A673 (cell line): Measurements from ENCODE around the gene RNF215. TPM values are rescaled to one million over a fixed set of nuclear protein-coding genes. Genes with fewer than 3 reads are reported as not detected.

ENCODE experiments used
- BruUV-seq: library from RNA; stranded (reverse); fragments of 400-500 nt; replicated peaks from 2 replicates; lab custom pipeline; 2021; lab: Mats Ljungman, UMichigan
- CTCF ChIA-PET: fragments of 300-600 bp; sonication (Branson Sonifier 250); formaldehyde crosslinking; loops from one replicate; lab custom pipeline; 2022; ENCODE audit warnings: antibody characterized with exemption; lab: Charles Lee
- POLR2A ChIA-PET: fragments of 300-600 bp; sonication (Branson Sonifier 250); formaldehyde crosslinking; loops from one replicate; lab custom pipeline; 2022; ENCODE audit warnings: antibody characterized with exemption; ENCODE audit not compliant: low non-redundant PET; lab: Charles Lee
- DNase-seq: peaks from one replicate; pipeline ENCODE4 v3.0.0-alpha.2; 2015; ENCODE audit warnings: low spot score
- H3K27ac ChIP-seq: fragments of 200-600 bp; sonication (generic); 2 replicates; pipeline ENCODE4 v1.5.1; 2016; ENCODE audit warnings: mixed run types, low read depth, mild to moderate bottlenecking, mixed read lengths, antibody characterized with exemption, low read length; ENCODE audit not compliant: poor library complexity, severe bottlenecking
- H3K27me3 ChIP-seq: fragments of 200-600 bp; sonication (generic); replicated peaks from 2 replicates; pipeline ENCODE4 v1.6.1; 2017; ENCODE audit warnings: mixed run types, low read depth, mild to moderate bottlenecking, mixed read lengths, antibody characterized with exemption, low read length; ENCODE audit not compliant: insufficient read depth, poor library complexity
- H3K36me3 ChIP-seq: fragments of 200-600 bp; sonication (generic); 2 replicates; pipeline ENCODE4 v1.6.1; 2016; ENCODE audit warnings: mixed run types, mild to moderate bottlenecking, mixed read lengths, antibody characterized with exemption, low read length; ENCODE audit not compliant: insufficient read depth, poor library complexity, severe bottlenecking
- H3K4me1 ChIP-seq: fragments of 200-600 bp; sonication (generic); 2 replicates; pipeline ENCODE4 v1.6.1; 2017; ENCODE audit warnings: mixed run types, mild to moderate bottlenecking, mixed read lengths, antibody characterized with exemption, low read length; ENCODE audit not compliant: insufficient read depth, poor library complexity, severe bottlenecking
- H3K4me3 ChIP-seq: fragments of 200-600 bp; sonication (generic); 2 replicates; pipeline ENCODE4 v1.5.1; 2016; ENCODE audit warnings: low read depth, mixed run types, mild to moderate bottlenecking, mixed read lengths, low read length; ENCODE audit not compliant: poor library complexity, severe bottlenecking
- H3K9me3 ChIP-seq: fragments of 200-600 bp; sonication (generic); 2 replicates; pipeline ENCODE4 v1.6.1; 2016; ENCODE audit warnings: mixed run types, low read depth, mild to moderate bottlenecking, mixed read lengths, antibody characterized with exemption, low read length; ENCODE audit not compliant: poor library complexity, severe bottlenecking
- CTCF ChIP-seq: fragments of 300-800, 200-600 bp; sonication (generic); conservative IDR thresholded peaks from 2 replicates; pipeline ENCODE4 v1.5.1; 2017; ENCODE audit warnings: low read depth, mild to moderate bottlenecking, antibody characterized with exemption, low read length, moderate library complexity, mixed read lengths
- EZH2 ChIP-seq: fragments of 200-600 bp; sonication (generic); IDR thresholded peaks from 2 replicates; pipeline ENCODE4 v1.6.1; 2017; ENCODE audit warnings: borderline replicate concordance, low read depth, mild to moderate bottlenecking, mixed read lengths, antibody characterized with exemption, low read length; ENCODE audit not compliant: poor library complexity, severe bottlenecking
- intact Hi-C: fragments of 100-400 bp; cut with micrococcal nuclease; formaldehyde crosslinking; loops from one replicate; pipeline ENCODE4 v1.10.0; 2022; ENCODE audit not compliant: unreplicated experiment
- total RNA-seq: library from RNA; stranded (reverse); gene quantifications from 2 replicates; pipeline ENCODE4 v1.2.3, GENCODE V29; 2021

RNF215 gene
- total RNA-seq, 1 experiment from 2014 or later: 18.9 TPM

GRCh38 chr22:30411780-30412179 lies 24.6 kb upstream of the RNF215 start:
- H3K27me3 ChIP-seq: no peaks in the 10 kb centered on the region
- ChIA-PET POLR2A (no interaction called here), CTCF (no interaction called here)
- no peak overlapping the region for H3K27ac ChIP-seq
- BruUV-seq: no TSS peak
- intact Hi-C loops: no loop called here
- H3K4me1 ChIP-seq: peaks cover 19% of the 10 kb centered on the region
- DNase-seq: no peak
- TF ChIP-seq EZH2 (no peak), CTCF (no peak)
- H3K4me3 ChIP-seq: no peak overlapping the region
- peaks cover 37% of the 10 kb centered on the region for H3K36me3 ChIP-seq
- H3K9me3 ChIP-seq: no peaks in the 10 kb centered on the region

GRCh38 chr22:30408388-30409102 lies 21.3 kb upstream of the RNF215 start:
- H3K36me3 ChIP-seq: peaks cover 30% of the 10 kb centered on the region
- peak overlapping the region; percentile 10 for H3K27ac ChIP-seq
- no peak for DNase-seq
- no TSS peak for BruUV-seq
- CTCF ChIA-PET: no interaction called here
- peaks cover 13% of the 10 kb centered on the region for H3K4me1 ChIP-seq
- no peak overlapping the region for H3K4me3 ChIP-seq
- POLR2A ChIA-PET: no interaction called here
- H3K9me3 ChIP-seq: no peaks in the 10 kb centered on the region
- intact Hi-C loops: loop anchor here (10.0 kb wide), 1 partner anchor 64 kb away; no protein-coding TSS in a partner anchor
- no peaks in the 10 kb centered on the region for H3K27me3 ChIP-seq
- TF ChIP-seq CTCF: no peak
- no peak for TF ChIP-seq EZH2

DNA sequence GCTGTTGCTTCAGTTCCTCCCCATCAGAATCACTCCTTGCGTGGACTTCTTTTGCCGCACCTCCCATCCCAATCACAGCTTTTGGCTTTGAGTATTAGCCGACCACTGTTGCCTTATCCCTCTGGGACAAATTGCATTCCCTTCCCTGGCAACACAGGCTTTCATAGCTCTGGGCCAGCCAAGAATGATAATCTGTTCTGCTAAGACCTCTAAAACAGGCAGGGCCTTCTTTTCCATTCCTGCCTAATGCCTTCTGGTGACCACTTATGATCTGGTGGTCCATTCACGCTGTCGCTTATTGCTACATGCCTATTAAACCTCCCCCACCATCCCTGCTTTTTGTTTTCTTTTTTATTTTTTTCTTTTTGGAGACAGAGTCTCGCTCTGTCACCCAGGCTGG lies 19.2 kb upstream of the RNF215 start:
- no peak for DNase-seq
- ChIA-PET CTCF (no interaction called here), POLR2A (interaction anchor here (0.5 kb wide), 1 partner anchor 11 kb away, joined by 4 read pairs; no protein-coding TSS in a partner anchor)
- TF ChIP-seq EZH2: no peak
- no peak for TF ChIP-seq CTCF
- TSS peak; percentile 9 for BruUV-seq
- Histone ChIP-seq H3K9me3 (no peaks in the 10 kb centered on the region), H3K4me1 (no peaks in the 10 kb centered on the region), H3K27ac (no peak overlapping the region), H3K4me3 (no peak overlapping the region), H3K36me3 (peaks cover 27% of the 10 kb centered on the region), H3K27me3 (no peaks in the 10 kb centered on the region)
- intact Hi-C loops: loop anchor here (10.0 kb wide), 1 partner anchor 62 kb away; no protein-coding TSS in a partner anchor
